ENCODE data around the gene ZP3. TPM values are rescaled to one million over a fixed set of nuclear protein-coding genes. Genes with fewer than 3 reads are reported as not detected.
"Not testable (repeated sequence)": the region's sequence is repeated elsewhere in the genome, so short reads cannot be mapped to it uniquely, and the experiment has no call there.

ZP3 gene
- polyA plus RNA-seq, 3 donors: 4.3 to 12.1 (median 10.4) TPM

DNA sequence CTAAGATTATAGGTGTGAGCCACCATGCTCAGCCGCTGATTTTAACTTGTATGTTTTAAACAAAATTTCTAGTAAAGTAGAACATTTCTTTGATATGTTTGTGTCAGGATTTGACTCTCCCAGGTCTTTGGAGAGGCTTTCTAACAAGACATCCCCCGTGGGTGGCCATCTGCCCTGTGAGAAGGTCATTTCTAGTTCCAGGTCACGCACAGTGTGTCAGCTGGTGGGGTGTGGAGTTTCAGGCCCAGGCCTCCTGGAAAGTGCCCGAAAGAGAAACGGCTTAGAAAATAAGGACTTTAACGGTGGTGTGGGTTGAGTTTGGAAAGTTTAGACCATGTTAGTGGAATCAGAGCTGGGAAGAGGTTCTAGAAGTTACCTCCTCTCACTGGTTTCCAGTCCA, 48.3 kb downstream of the ZP3 start:
- intact Hi-C loops (cut with micrococcal nuclease); H3K27ac Mint-ChIP-seq; H3K4me2 ChIP-seq (replicated peaks; ENCODE audit: extremely low read depth, low read length, poor library complexity, severe bottlenecking); H3K27me3 Mint-ChIP-seq (ENCODE audit: low read depth in 3 of 3); H3K4me3 ChIP-seq (replicated peaks in 1 of 3; ENCODE audit: low read depth in 2 of 3, low read length in 3 of 3); H4K20me1 ChIP-seq (ENCODE audit: insufficient read depth, low read length); H3K9me3 ChIP-seq (replicated peaks in 1 of 2; ENCODE audit: control insufficient read depth in 1 of 2, insufficient read depth in 1 of 2, low read length in 2 of 2); H3K27ac ChIP-seq (ENCODE audit: low read depth in 1 of 2, low read length in 2 of 2); H3K27me3 ChIP-seq (ENCODE audit: control insufficient read depth in 2 of 2, insufficient read depth in 2 of 2, low read length in 2 of 2); H3K9ac ChIP-seq (ENCODE audit: insufficient read depth, low read length, poor library complexity, severe bottlenecking); H3K4me1 ChIP-seq (ENCODE audit: control insufficient read depth in 1 of 2, insufficient read depth in 2 of 2, low read length in 2 of 2); DNase-seq; H2AFZ ChIP-seq (ENCODE audit: insufficient read depth, low read depth, low read length, poor library complexity, severe bottlenecking); H3K4me1 Mint-ChIP-seq; H3K9me3 Mint-ChIP-seq; H3K79me2 ChIP-seq (ENCODE audit: insufficient read depth, low read length); H3K4me3 Mint-ChIP-seq: not testable (repeated sequence)
- no CpG with 5 or more reads among the region's 6 CpGs for WGBS (ENCODE audit: insufficient coverage)
- H3K36me3 ChIP-seq (replicated peaks in 1 of 2; ENCODE audit: control insufficient read depth in 1 of 2, insufficient read depth in 2 of 2, low read length in 2 of 2): peaks cover 3 to 13% of the 10 kb centered on the region in 2 donors
- peaks cover 14 to 15% of the 10 kb centered on the region in 2 donors for H3K36me3 Mint-ChIP-seq

DNA sequence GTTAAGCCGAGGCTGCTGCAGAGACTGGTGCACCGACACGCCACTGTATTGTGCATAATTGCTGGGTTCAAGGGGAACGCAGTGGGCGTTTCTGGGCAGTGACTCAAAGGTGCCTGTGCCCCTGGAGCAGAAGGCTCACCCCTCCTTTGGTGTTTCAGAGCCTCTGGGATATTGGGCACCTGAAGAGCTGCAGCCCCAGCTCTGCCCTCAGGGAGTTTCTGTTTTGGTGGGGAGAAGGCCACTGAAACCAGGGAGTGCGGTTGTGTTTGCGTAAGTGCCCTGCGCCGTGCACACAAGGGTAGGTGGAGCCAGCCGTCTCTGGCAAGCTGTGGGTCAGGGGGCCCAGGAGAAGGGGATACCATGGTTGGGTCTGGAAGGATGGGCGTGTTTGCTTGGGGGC, 51.5 kb downstream of the ZP3 start:
- H2AFZ ChIP-seq (ENCODE audit: insufficient read depth, low read depth, low read length, poor library complexity, severe bottlenecking); H3K4me2 ChIP-seq (replicated peaks; ENCODE audit: extremely low read depth, low read length, poor library complexity, severe bottlenecking); H3K27ac Mint-ChIP-seq; H3K27ac ChIP-seq (ENCODE audit: low read depth in 1 of 2, low read length in 2 of 2); H3K27me3 Mint-ChIP-seq (ENCODE audit: low read depth in 3 of 3); H3K79me2 ChIP-seq (ENCODE audit: insufficient read depth, low read length); H3K4me3 Mint-ChIP-seq; H3K9me3 ChIP-seq (replicated peaks in 1 of 2; ENCODE audit: control insufficient read depth in 1 of 2, insufficient read depth in 1 of 2, low read length in 2 of 2); intact Hi-C loops (cut with micrococcal nuclease); H3K4me1 Mint-ChIP-seq; H3K9ac ChIP-seq (ENCODE audit: insufficient read depth, low read length, poor library complexity, severe bottlenecking); DNase-seq; H3K9me3 Mint-ChIP-seq; H3K4me1 ChIP-seq (ENCODE audit: control insufficient read depth in 1 of 2, insufficient read depth in 2 of 2, low read length in 2 of 2); H3K27me3 ChIP-seq (ENCODE audit: control insufficient read depth in 2 of 2, insufficient read depth in 2 of 2, low read length in 2 of 2); H3K4me3 ChIP-seq (replicated peaks in 1 of 3; ENCODE audit: low read depth in 2 of 3, low read length in 3 of 3): not testable (repeated sequence)
- Histone ChIP-seq H4K20me1 (ENCODE audit: insufficient read depth, low read length) (peaks cover 14% of the 10 kb centered on the region), H3K36me3 (replicated peaks in 1 of 2; ENCODE audit: control insufficient read depth in 1 of 2, insufficient read depth in 2 of 2, low read length in 2 of 2) (peaks cover 5 to 19% of the 10 kb centered on the region in 2 donors)
- no CpG with 5 or more reads among the region's 11 CpGs for WGBS (ENCODE audit: insufficient coverage)
- H3K36me3 Mint-ChIP-seq: peaks cover 16 to 28% of the 10 kb centered on the region in 2 donors

DNA sequence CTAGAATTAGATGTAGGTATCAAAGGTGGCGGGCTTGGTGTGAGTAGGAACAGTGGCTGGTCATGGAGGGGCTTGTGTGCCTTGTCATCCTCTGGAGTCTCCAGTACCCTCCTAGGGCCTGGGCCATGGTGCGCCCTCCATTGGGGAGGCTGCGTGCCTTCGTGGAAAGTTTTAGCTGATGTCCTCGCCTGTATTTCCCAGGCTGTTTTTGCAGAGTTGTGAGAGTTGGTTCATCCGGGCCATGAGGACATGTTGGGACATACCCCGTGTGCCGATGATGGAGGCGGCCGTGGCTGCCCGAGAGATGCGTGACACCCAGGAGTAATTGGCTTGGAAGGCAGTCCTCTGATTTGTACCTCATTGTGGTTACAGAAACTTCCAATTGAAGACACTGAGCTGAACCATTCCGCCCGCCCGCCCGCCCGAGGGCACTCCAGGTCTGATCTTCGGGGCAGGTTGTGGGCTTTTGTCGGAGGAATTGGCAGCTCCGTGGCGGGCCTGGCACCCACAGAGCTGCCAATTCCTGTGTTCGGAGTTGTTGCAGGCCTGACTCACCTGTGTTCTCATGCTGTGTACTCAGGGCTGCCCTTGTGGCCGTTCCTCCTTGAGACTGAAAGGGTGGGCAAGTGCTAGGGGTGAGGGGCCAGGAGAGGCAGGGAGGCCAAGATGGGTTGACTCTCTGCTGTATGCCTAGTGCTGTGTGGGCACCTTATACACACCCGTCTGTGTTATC, 52.2 kb downstream of the ZP3 start:
- H3K4me3 Mint-ChIP-seq; H3K9ac ChIP-seq (ENCODE audit: insufficient read depth, low read length, poor library complexity, severe bottlenecking); H2AFZ ChIP-seq (ENCODE audit: insufficient read depth, low read depth, low read length, poor library complexity, severe bottlenecking); H3K27ac ChIP-seq (ENCODE audit: low read depth in 1 of 2, low read length in 2 of 2); H3K9me3 Mint-ChIP-seq; H3K27me3 ChIP-seq (ENCODE audit: control insufficient read depth in 2 of 2, insufficient read depth in 2 of 2, low read length in 2 of 2); H3K79me2 ChIP-seq (ENCODE audit: insufficient read depth, low read length); DNase-seq; H3K27me3 Mint-ChIP-seq (ENCODE audit: low read depth in 3 of 3); H3K4me3 ChIP-seq (replicated peaks in 1 of 3; ENCODE audit: low read depth in 2 of 3, low read length in 3 of 3); H3K4me1 ChIP-seq (ENCODE audit: control insufficient read depth in 1 of 2, insufficient read depth in 2 of 2, low read length in 2 of 2); H3K4me1 Mint-ChIP-seq; H3K4me2 ChIP-seq (replicated peaks; ENCODE audit: extremely low read depth, low read length, poor library complexity, severe bottlenecking); intact Hi-C loops (cut with micrococcal nuclease); H3K9me3 ChIP-seq (replicated peaks in 1 of 2; ENCODE audit: control insufficient read depth in 1 of 2, insufficient read depth in 1 of 2, low read length in 2 of 2): not testable (repeated sequence)
- Mint-ChIP-seq H3K36me3 (peaks cover 17 to 28% of the 10 kb centered on the region in 2 donors), H3K27ac (peak overlapping the region in 1 of 7 donors; percentile 30)
- peaks cover 6 to 19% of the 10 kb centered on the region in 2 donors for H3K36me3 ChIP-seq (replicated peaks in 1 of 2; ENCODE audit: control insufficient read depth in 1 of 2, insufficient read depth in 2 of 2, low read length in 2 of 2)
- 96% methylated on average over 3 of the region's 24 CpGs for WGBS (ENCODE audit: insufficient coverage)
- peaks cover 12% of the 10 kb centered on the region for H4K20me1 ChIP-seq (ENCODE audit: insufficient read depth, low read length)

DNA sequence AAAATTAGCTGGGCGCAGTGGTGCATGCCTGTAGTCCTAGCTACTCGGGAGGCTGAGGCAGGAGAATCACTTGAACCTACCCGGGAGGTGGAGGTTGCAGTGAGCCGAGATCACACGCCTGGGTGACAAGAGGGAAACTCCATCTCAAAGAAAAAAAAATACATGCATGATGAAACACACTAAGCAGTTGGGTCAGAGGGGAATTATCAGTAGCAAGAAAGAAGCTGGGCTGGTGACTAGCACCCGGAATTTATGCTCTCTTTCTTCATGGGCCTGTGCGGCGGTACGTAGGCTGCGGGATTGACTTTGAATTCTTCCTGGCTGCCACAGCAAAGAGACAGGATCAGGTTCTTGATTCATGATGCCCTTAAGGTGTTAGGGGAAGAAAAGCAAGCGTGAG, 54.9 kb downstream of the ZP3 start:
- WGBS (ENCODE audit: insufficient coverage): no CpG with 5 or more reads among the region's 11 CpGs
- H3K27me3 ChIP-seq (ENCODE audit: control insufficient read depth in 2 of 2, insufficient read depth in 2 of 2, low read length in 2 of 2); H3K9me3 ChIP-seq (replicated peaks in 1 of 2; ENCODE audit: control insufficient read depth in 1 of 2, insufficient read depth in 1 of 2, low read length in 2 of 2); H3K9ac ChIP-seq (ENCODE audit: insufficient read depth, low read length, poor library complexity, severe bottlenecking); H3K4me3 ChIP-seq (replicated peaks in 1 of 3; ENCODE audit: low read depth in 2 of 3, low read length in 3 of 3); H4K20me1 ChIP-seq (ENCODE audit: insufficient read depth, low read length); intact Hi-C loops (cut with micrococcal nuclease); H3K27ac ChIP-seq (ENCODE audit: low read depth in 1 of 2, low read length in 2 of 2); H3K4me1 Mint-ChIP-seq; DNase-seq; H3K4me1 ChIP-seq (ENCODE audit: control insufficient read depth in 1 of 2, insufficient read depth in 2 of 2, low read length in 2 of 2); H3K79me2 ChIP-seq (ENCODE audit: insufficient read depth, low read length); H3K9me3 Mint-ChIP-seq; H2AFZ ChIP-seq (ENCODE audit: insufficient read depth, low read depth, low read length, poor library complexity, severe bottlenecking); H3K27me3 Mint-ChIP-seq (ENCODE audit: low read depth in 3 of 3); H3K4me2 ChIP-seq (replicated peaks; ENCODE audit: extremely low read depth, low read length, poor library complexity, severe bottlenecking); H3K4me3 Mint-ChIP-seq: not testable (repeated sequence)
- Mint-ChIP-seq H3K27ac (peak overlapping the region in 2 of 7 donors; percentile 19 to 30), H3K36me3 (peaks cover 28 to 37% of the 10 kb centered on the region in 2 donors)
- H3K36me3 ChIP-seq (replicated peaks in 1 of 2; ENCODE audit: control insufficient read depth in 1 of 2, insufficient read depth in 2 of 2, low read length in 2 of 2): peaks cover 18 to 25% of the 10 kb centered on the region in 2 donors
